ENCODE measurements around the gene ZCCHC2. TPM values are rescaled to one million over a fixed set of nuclear protein-coding genes. Genes with fewer than 3 reads are reported as not detected.

The ZCCHC2 gene
- total RNA-seq, 1 donor from 2014 or later: 18.5 TPM

DNA sequence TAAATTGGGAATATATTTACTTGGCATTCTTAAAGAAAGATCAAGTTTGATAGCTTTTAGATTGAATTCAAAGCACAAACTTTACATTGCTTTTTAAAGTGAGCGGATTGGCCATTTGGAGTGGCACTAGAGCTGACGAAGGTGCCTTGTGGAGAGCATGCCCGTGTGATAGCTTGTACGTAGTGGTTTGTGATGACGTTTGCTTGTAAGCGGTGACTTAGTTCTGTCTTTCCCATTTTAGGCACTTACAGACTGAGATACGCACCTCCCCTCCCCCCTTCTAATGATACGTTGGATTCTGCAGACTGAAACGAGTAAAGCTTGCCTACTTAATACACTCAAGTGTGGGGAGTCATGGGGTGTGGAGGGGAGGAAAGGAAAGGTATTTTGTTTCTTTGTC, 53.4 kb downstream of the ZCCHC2 start:
- Mint-ChIP-seq H3K27ac (no peak overlapping the region), H3K36me3 (ENCODE audit: insufficient read depth) (peaks cover 23% of the 10 kb centered on the region), H3K4me3 (ENCODE audit: low read depth) (no peak overlapping the region), H3K27me3 (no peaks in the 10 kb centered on the region), H3K4me1 (ENCODE audit: low read depth) (peaks cover 6% of the 10 kb centered on the region), H3K9me3 (ENCODE audit: low read depth) (no peaks in the 10 kb centered on the region)
- TF ChIP-seq CTCF (IDR thresholded peaks at IDR 0.05; ENCODE audit: unreplicated experiment): no peak
- no peak for DNase-seq (ENCODE audit: low spot score, unreplicated experiment)

- H3K36me3 Mint-ChIP-seq (ENCODE audit: insufficient read depth): peaks cover 26% of the 10 kb centered on the region
- H3K4me1 Mint-ChIP-seq (ENCODE audit: low read depth): peaks cover 6% of the 10 kb centered on the region
- H3K27ac Mint-ChIP-seq: no peak overlapping the region
- no peaks in the 10 kb centered on the region for H3K9me3 Mint-ChIP-seq (ENCODE audit: low read depth)
- H3K27me3 Mint-ChIP-seq: no peaks in the 10 kb centered on the region
- no peak overlapping the region for H3K4me3 Mint-ChIP-seq (ENCODE audit: low read depth)
- no peak for DNase-seq (ENCODE audit: low spot score, unreplicated experiment)
- no peak for TF ChIP-seq CTCF (IDR thresholded peaks at IDR 0.05; ENCODE audit: unreplicated experiment)
Measured at GRCh38 chr18:62576845-62577512, 54.2 kb downstream of the ZCCHC2 start.

DNA sequence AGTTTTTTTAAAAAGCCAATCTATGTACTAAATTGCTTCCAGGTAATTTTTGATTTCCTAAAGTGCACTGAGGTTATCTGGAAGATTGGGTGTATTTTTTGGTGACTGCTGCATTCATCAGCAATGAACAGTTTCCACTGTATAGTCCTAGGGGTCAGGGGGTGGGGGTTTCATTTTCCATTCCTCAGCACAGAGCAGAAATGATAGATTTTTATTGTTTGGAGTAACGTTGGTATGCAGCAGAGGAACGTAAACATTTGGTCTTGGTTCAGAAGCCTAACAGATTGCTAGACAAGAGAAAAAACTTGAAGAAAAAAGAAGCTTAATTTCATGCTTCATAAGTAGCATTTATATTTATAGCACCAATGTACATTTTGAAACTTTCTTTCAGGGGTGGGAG, 54.9 kb downstream of the ZCCHC2 start:
- no peak for TF ChIP-seq CTCF (IDR thresholded peaks at IDR 0.05; ENCODE audit: unreplicated experiment)
- Mint-ChIP-seq H3K36me3 (ENCODE audit: insufficient read depth) (peaks cover 27% of the 10 kb centered on the region), H3K4me3 (ENCODE audit: low read depth) (no peak overlapping the region)

GRCh38 chr18:62578980-62579511, 56.2 kb downstream of the ZCCHC2 start:
- Mint-ChIP-seq H3K4me3 (ENCODE audit: low read depth) (no peak overlapping the region), H3K9me3 (ENCODE audit: low read depth) (no peaks in the 10 kb centered on the region), H3K27me3 (no peaks in the 10 kb centered on the region), H3K36me3 (ENCODE audit: insufficient read depth) (peaks cover 28% of the 10 kb centered on the region), H3K27ac (peak overlapping the region; percentile 13), H3K4me1 (ENCODE audit: low read depth) (peaks cover 8% of the 10 kb centered on the region)
- no peak for DNase-seq (ENCODE audit: low spot score, unreplicated experiment)
- TF ChIP-seq CTCF (IDR thresholded peaks at IDR 0.05; ENCODE audit: unreplicated experiment): no peak

More for the DNA sequence above, 54.9 kb downstream of the ZCCHC2 start:
- DNase-seq (ENCODE audit: low spot score, unreplicated experiment): no peak
- no peaks in the 10 kb centered on the region for H3K27me3 Mint-ChIP-seq
- peaks cover 6% of the 10 kb centered on the region for H3K4me1 Mint-ChIP-seq (ENCODE audit: low read depth)
- no peak overlapping the region for H3K27ac Mint-ChIP-seq
- no peaks in the 10 kb centered on the region for H3K9me3 Mint-ChIP-seq (ENCODE audit: low read depth)

DNA sequence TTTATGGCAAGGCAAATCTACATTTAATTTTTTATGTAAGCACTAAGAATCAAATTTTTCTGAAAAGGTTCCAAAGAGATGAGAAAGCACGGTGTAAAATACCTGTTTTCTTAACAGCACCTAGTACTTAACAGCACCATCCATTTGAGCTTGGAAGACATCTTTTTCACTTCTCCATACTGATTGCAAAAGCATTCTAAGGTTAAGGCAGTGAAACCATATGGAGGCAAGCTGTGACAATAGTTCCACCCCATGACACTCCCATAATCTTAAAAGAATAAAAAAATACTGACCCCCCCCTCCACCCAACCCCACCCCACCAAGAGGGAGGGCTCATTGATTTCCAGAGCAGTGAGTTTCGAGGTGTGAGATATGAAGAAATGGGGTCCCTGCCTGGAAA, 60.6 kb downstream of the ZCCHC2 start:
- peaks cover 17% of the 10 kb centered on the region for H3K36me3 Mint-ChIP-seq (ENCODE audit: insufficient read depth)
- H3K27ac Mint-ChIP-seq: no peak overlapping the region
- H3K4me1 Mint-ChIP-seq (ENCODE audit: low read depth): peaks cover 8% of the 10 kb centered on the region
- H3K4me3 Mint-ChIP-seq (ENCODE audit: low read depth): no peak overlapping the region
- H3K27me3 Mint-ChIP-seq: no peaks in the 10 kb centered on the region
- no peak for TF ChIP-seq CTCF (IDR thresholded peaks at IDR 0.05; ENCODE audit: unreplicated experiment)
- no peaks in the 10 kb centered on the region for H3K9me3 Mint-ChIP-seq (ENCODE audit: low read depth)
- DNase-seq (ENCODE audit: low spot score, unreplicated experiment): no peak

Measured in progenitor cell of endocrine pancreas (in vitro differentiated cells).